PFSK-1 (cell line): ENCODE measurements around the gene ATXN1.

Experiments
- FOXP2 ChIP-seq: optimal IDR thresholded peaks from 2 replicates; pipeline ENCODE3; 2011; ENCODE audit warnings: borderline replicate concordance, control low read depth, inconsistent platforms; ENCODE audit not compliant: insufficient read depth; ENCODE audit errors: extremely low read length, extremely low read depth
- POLR2AphosphoS5 ChIP-seq: IDR thresholded peaks from 2 replicates; pipeline ENCODE4 v1.6.1; 2012; ENCODE audit warnings: low read depth, mild to moderate bottlenecking, control low read depth, low read length, moderate library complexity
- REST ChIP-seq, 2 experiments: IDR thresholded peaks; 2 replicates each; pipeline versions ENCODE4 v1.6.1 to v1.8.0; 2011 to 2012; ENCODE audit warnings: low read depth in 2 of 2, low read length in 2 of 2, control low read depth in 1 of 2, inconsistent platforms in 1 of 2, mild to moderate bottlenecking in 1 of 2, moderate library complexity in 1 of 2; ENCODE audit not compliant: insufficient read depth in 1 of 2
- SIN3A ChIP-seq: IDR thresholded peaks from 2 replicates; pipeline ENCODE4 v1.6.1; 2012; ENCODE audit warnings: mild to moderate bottlenecking, low read length, moderate library complexity, borderline replicate concordance; ENCODE audit not compliant: insufficient read depth
- TAF1 ChIP-seq: IDR thresholded peaks from 2 replicates; pipeline ENCODE4 v1.6.1; 2012; ENCODE audit warnings: low read length, control low read depth, borderline replicate concordance; ENCODE audit not compliant: insufficient read depth

The ATXN1 gene

GRCh38 chr6:16787128-16787682, 25.9 kb upstream of the ATXN1 start:
- TF ChIP-seq REST (IDR thresholded peaks at IDR 0.05; ENCODE audit: insufficient read depth in 1 of 2, low read depth in 2 of 2, low read length in 2 of 2): no peak
- TF ChIP-seq SIN3A: no peak
- TF ChIP-seq TAF1: no peak

DNA sequence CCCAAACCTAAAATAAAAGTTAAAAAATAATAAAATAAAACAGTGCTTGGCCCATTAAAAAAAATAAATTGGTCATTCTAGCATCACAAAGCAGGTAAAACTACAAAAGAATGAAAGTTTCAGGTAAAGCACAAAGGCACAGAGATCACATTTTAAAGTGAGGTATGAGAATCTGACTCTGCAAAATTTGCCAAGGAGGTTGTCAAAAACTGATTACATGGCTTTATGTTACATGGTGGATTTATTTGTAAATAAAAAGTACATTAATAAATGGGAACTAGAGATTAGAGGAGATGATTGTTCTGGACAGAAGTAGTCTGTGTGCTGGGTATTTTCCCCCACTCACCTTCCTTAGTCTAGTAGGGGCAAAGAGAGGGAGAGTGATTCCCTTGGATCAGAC, 24.2 kb upstream of the ATXN1 start:
- TF ChIP-seq SIN3A (no peak), POLR2AphosphoS5 (no peak), TAF1 (no peak), REST (IDR thresholded peaks at IDR 0.05; ENCODE audit: insufficient read depth in 1 of 2, low read depth in 2 of 2, low read length in 2 of 2) (no peak), FOXP2 (no peak)

GRCh38 chr6:16783952-16784565, 22.8 kb upstream of the ATXN1 start:
- no peak for TF ChIP-seq SIN3A
- no peak for TF ChIP-seq FOXP2
- TF ChIP-seq REST (IDR thresholded peaks at IDR 0.05; ENCODE audit: insufficient read depth in 1 of 2, low read depth in 2 of 2, low read length in 2 of 2): no peak
- no peak for TF ChIP-seq TAF1
- no peak for TF ChIP-seq POLR2AphosphoS5

DNA sequence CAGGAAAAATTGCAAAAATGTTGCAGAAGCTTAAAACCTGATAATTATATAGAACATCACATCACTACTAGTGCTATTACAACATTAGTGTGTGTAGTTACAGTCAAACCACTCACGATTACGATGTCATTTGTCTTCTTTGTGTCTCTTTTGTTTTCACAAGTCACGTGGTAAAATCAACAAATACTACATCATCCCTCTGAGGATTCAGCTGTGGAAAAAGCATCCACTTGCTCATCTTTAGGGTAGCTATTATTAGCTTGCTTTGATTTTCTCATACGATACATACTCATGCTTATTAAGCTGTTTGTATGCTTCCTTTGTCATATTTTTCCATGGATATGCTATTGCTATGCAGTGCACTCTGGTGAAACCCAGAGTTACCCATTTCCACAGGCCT, 22.2 kb upstream of the ATXN1 start:
- TF ChIP-seq TAF1 (no peak), REST (IDR thresholded peaks at IDR 0.05; ENCODE audit: insufficient read depth in 1 of 2, low read depth in 2 of 2, low read length in 2 of 2) (no peak), SIN3A (no peak), FOXP2 (no peak), POLR2AphosphoS5 (no peak)

DNA sequence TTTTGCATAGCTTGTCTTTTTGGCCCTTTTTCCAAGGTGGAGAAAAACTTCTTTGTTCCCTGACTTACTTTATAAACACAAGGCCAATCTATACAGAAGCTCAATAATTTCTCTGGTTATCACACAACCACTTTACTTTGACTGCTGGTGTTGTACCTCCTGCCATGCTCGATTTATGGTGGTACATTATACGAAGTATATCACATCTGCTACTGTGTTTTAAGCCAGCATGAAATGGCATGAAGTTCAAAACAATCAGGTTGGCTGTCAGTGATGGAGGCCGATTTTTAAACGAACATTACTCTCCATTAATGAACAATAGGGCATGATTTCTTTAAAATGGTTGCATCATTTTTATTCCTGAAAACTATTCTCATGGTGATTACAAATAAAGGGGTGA, 21.0 kb upstream of the ATXN1 start:
- TF ChIP-seq POLR2AphosphoS5 (no peak), REST (IDR thresholded peaks at IDR 0.05; ENCODE audit: insufficient read depth in 1 of 2, low read depth in 2 of 2, low read length in 2 of 2) (no peak), FOXP2 (no peak), SIN3A (no peak), TAF1 (no peak)
